ENCODE results near the gene RRP8. TPM values are rescaled to one million over a fixed set of nuclear protein-coding genes. Genes with fewer than 3 reads are reported as not detected.

Gene RRP8
- total and polyA plus RNA-seq, 2 of the 8 experiments (the other 6 are each of a cell fraction or from before 2014, with no cell fraction given): 4.2 to 14.9 TPM

- TF ChIP-seq SIN3A (conservative IDR thresholded peaks at IDR 0.05 in 1 of 2, IDR thresholded peaks at IDR 0.05 in 1 of 2; ENCODE audit: low read depth in 1 of 2, low read length in 2 of 2) (peak in 1 of 2 experiments; percentile 66; a peak in 2 of 4 replicates), SIRT6 (IDR thresholded peaks at IDR 0.05; ENCODE audit: low read length) (no peak), TEAD4 (IDR thresholded peaks at IDR 0.05; ENCODE audit: low read depth, low read length) (peak; percentile 4; the same call in 1 of the 2 replicates), RAD21 (IDR thresholded peaks at IDR 0.05 in 1 of 2, conservative IDR thresholded peaks at IDR 0.05 in 1 of 2; ENCODE audit: low read depth in 2 of 2, low read length in 2 of 2) (peak in 1 of 2 experiments; percentile 1; a peak in 1 of 4 replicates), CEBPB (IDR thresholded peaks at IDR 0.05; ENCODE audit: low read depth, low read length) (no peak), CREB1 (IDR thresholded peaks at IDR 0.05) (no peak; the same call in none of the 2 replicates), KDM4A (IDR thresholded peaks at IDR 0.05; ENCODE audit: low read depth, low read length, severe bottlenecking) (peak; percentile 98), TAF1 (IDR thresholded peaks at IDR 0.05; ENCODE audit: low read depth, low read length) (no peak), JUN (IDR thresholded peaks at IDR 0.05; ENCODE audit: low read depth, low read length) (no peak), ATF3 (IDR thresholded peaks at IDR 0.05; ENCODE audit: insufficient read depth, low read depth, low read length) (no peak), EP300 (IDR thresholded peaks at IDR 0.05; ENCODE audit: borderline replicate concordance in 1 of 2, low read depth in 2 of 2, low read length in 2 of 2) (no peak), RNF2 (IDR thresholded peaks at IDR 0.05; ENCODE audit: borderline replicate concordance, low read depth, low read length, missing control alignments, poor library complexity, severe bottlenecking) (peak; percentile 48), EGR1 (IDR thresholded peaks at IDR 0.05; ENCODE audit: borderline replicate concordance, low read depth, low read length) (no peak), CHD2 (IDR thresholded peaks at IDR 0.05; ENCODE audit: low read length) (no peak), SRF (IDR thresholded peaks at IDR 0.05; ENCODE audit: low read depth, low read length) (no peak), TAF7 (optimal IDR thresholded peaks at IDR 0.05; ENCODE audit: borderline replicate concordance, low read depth, low read length) (no peak), ZNF274 (IDR thresholded peaks at IDR 0.05; ENCODE audit: borderline replicate concordance, extremely low read depth, low read length) (no peak), YY1 (IDR thresholded peaks at IDR 0.05; ENCODE audit: low read depth, low read length) (no peak), MAFK (IDR thresholded peaks at IDR 0.05; ENCODE audit: low read depth, low read length) (no peak), GTF2F1 (IDR thresholded peaks at IDR 0.05; ENCODE audit: borderline replicate concordance, low read depth, low read length) (peak; percentile 25; the same call in 1 of the 2 replicates)
Measured at GRCh38 chr11:6629892-6630631, 26.6 kb upstream of the RRP8 start (continued).
